WTC11 (cell line): ENCODE data around the gene PRPF40A. TPM values are rescaled to one million over a fixed set of nuclear protein-coding genes. Genes with fewer than 3 reads are reported as not detected.

Source experiments
- ATAC-seq: fragments of 200-7000 bp; cut with Tn5 transposase; 2 replicates; pipeline ENCODE4 v1.10.0; 2021; ENCODE audit warnings: mild to moderate bottlenecking, moderate library complexity
- CTCF ChIA-PET: fragments of 300-600 bp; sonication (Branson Sonifier 250); formaldehyde crosslinking; loops from one replicate; lab custom pipeline; 2021; ENCODE audit warnings: antibody characterized with exemption; lab: Charles Lee
- POLR2A ChIA-PET: fragments of 350-600 bp; sonication (Branson Sonifier 250); formaldehyde crosslinking; loops from one replicate; lab custom pipeline; 2021; ENCODE audit warnings: antibody characterized with exemption; lab: Charles Lee
- DNase-seq: peaks from one replicate; pipeline ENCODE4 v3.0.0; 2021; ENCODE audit warnings: low spot score
- H3K27ac Mint-ChIP-seq: 2 replicates; pipeline ENCODE4 v1.8.0; 2021; ENCODE audit warnings: mixed read lengths
- H3K27me3 Mint-ChIP-seq: 2 replicates; pipeline ENCODE4 v1.8.0; 2021; ENCODE audit warnings: low read depth, mild to moderate bottlenecking, moderate library complexity, mixed read lengths
- H3K36me3 Mint-ChIP-seq: 2 replicates; pipeline ENCODE4 v1.8.0; 2021; ENCODE audit warnings: mixed read lengths
- H3K4me1 Mint-ChIP-seq: 2 replicates; pipeline ENCODE4 v1.8.0; 2022; ENCODE audit warnings: mixed read lengths
- H3K4me3 Mint-ChIP-seq: 2 replicates; pipeline ENCODE4 v1.8.0; 2021; ENCODE audit warnings: mild to moderate bottlenecking, moderate library complexity, mixed read lengths
- H3K9me3 Mint-ChIP-seq: 2 replicates; pipeline ENCODE4 v1.8.0; 2021; ENCODE audit warnings: mixed read lengths
- FOXJ3 ChIP-seq: sonication (generic); formaldehyde crosslinking; IDR thresholded peaks from 2 replicates; pipeline ENCODE4 v1.9.0; 2021; ENCODE audit warnings: missing genetic modification reagents, mild to moderate bottlenecking, borderline replicate concordance
- GRHL2 ChIP-seq: fragments of 250-450 bp; sonication (Bioruptor Pico); IDR thresholded peaks from 2 replicates; pipeline ENCODE4 v1.8.0; 2022; ENCODE audit warnings: mild to moderate bottlenecking, moderate library complexity; ENCODE audit not compliant: insufficient replicate concordance, severe bottlenecking
- GTF2I ChIP-seq: fragments of 250-450 bp; sonication (Bioruptor Pico); conservative IDR thresholded peaks from 2 replicates; pipeline ENCODE4 v1.4.0; 2021; ENCODE audit warnings: mild to moderate bottlenecking
- IRF2 ChIP-seq: sonication (generic); formaldehyde crosslinking; IDR thresholded peaks from 2 replicates; pipeline ENCODE4 v1.8.0; 2022; ENCODE audit warnings: low read depth, missing genetic modification reagents, borderline replicate concordance
- JAZF1 ChIP-seq: fragments of 250-450 bp; sonication (Bioruptor Pico); IDR thresholded peaks from 2 replicates; pipeline ENCODE4 v1.9.0; 2021; ENCODE audit warnings: moderate library complexity, mild to moderate bottlenecking, inconsistent platforms
- JUN ChIP-seq: sonication (generic); formaldehyde crosslinking; IDR thresholded peaks from 2 replicates; pipeline ENCODE4 v1.8.0; 2023; ENCODE audit warnings: mild to moderate bottlenecking, missing genetic modification reagents
- KAT7 ChIP-seq: sonication (generic); formaldehyde crosslinking; IDR thresholded peaks from 2 replicates; pipeline ENCODE4 v1.8.1; 2023; ENCODE audit warnings: missing genetic modification reagents, mild to moderate bottlenecking, borderline replicate concordance
- NR3C1 ChIP-seq: sonication (generic); formaldehyde crosslinking; conservative IDR thresholded peaks from 2 replicates; pipeline ENCODE4 v1.8.1; 2023; ENCODE audit warnings: low read depth, mild to moderate bottlenecking, missing genetic modification reagents
- RELA ChIP-seq: sonication (generic); formaldehyde crosslinking; IDR thresholded peaks from 2 replicates; pipeline ENCODE4 v1.8.1; 2022; ENCODE audit warnings: missing genetic modification reagents, mild to moderate bottlenecking, borderline replicate concordance
- RORB ChIP-seq: fragments of 250-450 bp; sonication (Bioruptor Pico); IDR thresholded peaks from 2 replicates; pipeline ENCODE4 v1.9.0; 2021; ENCODE audit warnings: mild to moderate bottlenecking
- SMAD4 ChIP-seq: sonication (generic); formaldehyde crosslinking; IDR thresholded peaks from 2 replicates; pipeline ENCODE4 v1.8.0; 2022; ENCODE audit warnings: mild to moderate bottlenecking, missing genetic modification reagents
- SOX15 ChIP-seq: fragments of 250-450 bp; sonication (Bioruptor Pico); IDR thresholded peaks from 2 replicates; pipeline ENCODE4 v1.9.0; 2021; ENCODE audit warnings: mild to moderate bottlenecking
- SP1 ChIP-seq: sonication (generic); formaldehyde crosslinking; conservative IDR thresholded peaks from 2 replicates; pipeline ENCODE4 v1.8.1; 2022; ENCODE audit warnings: missing genetic modification reagents
- ZNF121 ChIP-seq: sonication (generic); formaldehyde crosslinking; IDR thresholded peaks from 2 replicates; pipeline ENCODE4 v1.8.0; 2023; ENCODE audit warnings: missing genetic modification reagents
- ZNF396 ChIP-seq: fragments of 250-450 bp; sonication (Bioruptor Pico); IDR thresholded peaks from 2 replicates; pipeline ENCODE4 v1.8.0; 2021; ENCODE audit warnings: mild to moderate bottlenecking, moderate library complexity, borderline replicate concordance
- ZNF416 ChIP-seq: fragments of 250-450 bp; sonication (Bioruptor Pico); IDR thresholded peaks from 2 replicates; pipeline ENCODE4 v1.9.0; 2021; ENCODE audit warnings: mild to moderate bottlenecking, inconsistent platforms
- ZNF671 ChIP-seq: fragments of 250-450 bp; sonication (Bioruptor Pico); IDR thresholded peaks from 2 replicates; pipeline ENCODE4 v1.8.0; 2021; ENCODE audit warnings: mild to moderate bottlenecking
- total RNA-seq: library from RNA; stranded (reverse); gene quantifications from 3 replicates; pipeline ENCODE4 v1.2.3, GENCODE V29; 2021
- TF ChIP-seq, protein P1 (sequence below): sonication (generic); formaldehyde crosslinking; conservative IDR thresholded peaks from 2 replicates; pipeline ENCODE4 v1.8.1; 2022; ENCODE audit warnings: mild to moderate bottlenecking, missing genetic modification reagents
- TF ChIP-seq, protein P2 (sequence below): sonication (generic); formaldehyde crosslinking; IDR thresholded peaks from 2 replicates; pipeline ENCODE4 v1.8.0; 2023; ENCODE audit warnings: missing genetic modification reagents
- TF ChIP-seq, protein P3 (sequence below): sonication (generic); formaldehyde crosslinking; IDR thresholded peaks from 2 replicates; pipeline ENCODE4 v1.8.0; 2022; ENCODE audit warnings: mild to moderate bottlenecking, missing genetic modification reagents
- TF ChIP-seq, protein P4 (sequence below): sonication (generic); formaldehyde crosslinking; IDR thresholded peaks from 2 replicates; pipeline ENCODE4 v1.8.0; 2022; ENCODE audit warnings: mild to moderate bottlenecking, missing genetic modification reagents
- TF ChIP-seq, protein P5 (sequence below): sonication (generic); formaldehyde crosslinking; conservative IDR thresholded peaks from 2 replicates; pipeline ENCODE4 v1.8.1; 2023; ENCODE audit warnings: mild to moderate bottlenecking, low read depth, missing genetic modification reagents, moderate library complexity
- TF ChIP-seq, protein P6 (sequence below): sonication (generic); formaldehyde crosslinking; IDR thresholded peaks from 2 replicates; pipeline ENCODE4 v1.8.0; 2022; ENCODE audit warnings: mild to moderate bottlenecking, missing genetic modification reagents
- TF ChIP-seq, protein P7 (sequence below): fragments of 250-450 bp; sonication (Bioruptor Pico); conservative IDR thresholded peaks from 2 replicates; pipeline ENCODE4 v1.9.0; 2021; ENCODE audit warnings: mild to moderate bottlenecking
- TF ChIP-seq, protein P8 (sequence below): fragments of 250-450 bp; sonication (Bioruptor Pico); IDR thresholded peaks from 2 replicates; pipeline ENCODE4 v1.9.0; 2021; ENCODE audit warnings: moderate library complexity, mild to moderate bottlenecking, inconsistent platforms, borderline replicate concordance

Gene PRPF40A
- total RNA-seq, 1 experiment from 2014 or later, result 189 TPM

DNA sequence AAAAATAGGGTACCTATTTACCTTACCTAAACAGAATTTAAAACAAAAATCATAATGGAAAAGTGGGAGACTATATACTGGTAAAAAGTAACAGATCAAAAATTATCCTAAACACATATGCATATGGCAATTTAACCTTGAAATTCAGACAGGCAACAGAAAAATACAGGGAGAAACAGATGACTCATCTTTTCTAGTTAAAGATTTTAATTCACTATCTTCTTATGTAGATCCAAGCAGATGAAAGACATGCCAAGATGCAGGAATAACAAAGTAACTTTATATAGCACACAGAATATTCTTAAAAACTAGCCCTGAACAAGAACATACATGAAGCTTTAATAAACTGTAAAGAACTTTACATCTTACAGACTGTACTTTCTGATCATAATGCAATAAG, 30.9 kb downstream of the PRPF40A start (continued):
- no peak for TF ChIP-seq SP1
- TF ChIP-seq NR3C1, result no peak
- no peak for TF ChIP-seq RELA (CRISPR knock-in tag)
- TF ChIP-seq, protein P1, sequence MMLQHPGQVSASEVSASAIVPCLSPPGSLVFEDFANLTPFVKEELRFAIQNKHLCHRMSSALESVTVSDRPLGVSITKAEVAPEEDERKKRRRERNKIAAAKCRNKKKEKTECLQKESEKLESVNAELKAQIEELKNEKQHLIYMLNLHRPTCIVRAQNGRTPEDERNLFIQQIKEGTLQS, result no peak
- TF ChIP-seq, protein P2, sequence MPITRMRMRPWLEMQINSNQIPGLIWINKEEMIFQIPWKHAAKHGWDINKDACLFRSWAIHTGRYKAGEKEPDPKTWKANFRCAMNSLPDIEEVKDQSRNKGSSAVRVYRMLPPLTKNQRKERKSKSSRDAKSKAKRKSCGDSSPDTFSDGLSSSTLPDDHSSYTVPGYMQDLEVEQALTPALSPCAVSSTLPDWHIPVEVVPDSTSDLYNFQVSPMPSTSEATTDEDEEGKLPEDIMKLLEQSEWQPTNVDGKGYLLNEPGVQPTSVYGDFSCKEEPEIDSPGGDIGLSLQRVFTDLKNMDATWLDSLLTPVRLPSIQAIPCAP (CRISPR knock-in tag), result no peak
- TF ChIP-seq KAT7 (CRISPR knock-in tag), result no peak
- TF ChIP-seq, all 79 proteins: peak for 0

DNA sequence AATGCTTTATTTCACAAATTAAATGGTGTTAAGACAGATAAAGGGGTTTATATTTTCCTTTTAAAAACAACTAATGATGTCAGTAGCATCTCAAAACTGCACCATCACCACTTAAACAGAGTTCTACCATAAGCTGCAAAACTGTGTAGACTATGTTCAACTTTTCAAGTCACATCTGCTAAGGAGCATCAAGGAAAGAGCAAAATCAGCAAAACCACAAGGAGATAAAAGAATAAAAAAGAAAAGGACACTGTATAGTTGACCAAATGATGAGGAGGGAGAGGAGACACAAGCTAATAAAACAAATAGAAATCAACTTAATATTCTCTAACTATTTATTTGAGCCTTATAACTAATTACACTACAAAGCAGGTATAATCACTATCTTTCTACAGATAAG, 33.9 kb downstream of the PRPF40A start:
- ATAC-seq, result no peak
- ChIA-PET POLR2A (no interaction called here), CTCF (interaction anchor here (0.6 kb wide), 1 partner anchor 34 kb away, joined by 6 read pairs; the partner anchor contains the start of gene PRPF40A)
- Mint-ChIP-seq H3K4me3 (no peak overlapping the region), H3K4me1 (no peaks in the 10 kb centered on the region), H3K36me3 (peaks cover 83% of the 10 kb centered on the region), H3K9me3 (peaks cover 25% of the 10 kb centered on the region), H3K27me3 (no peaks in the 10 kb centered on the region)
- no peak for DNase-seq
- TF ChIP-seq IRF2 (CRISPR knock-in tag) (no peak), RORB (no peak), FOXJ3 (CRISPR knock-in tag) (no peak), GTF2I (no peak), SMAD4 (CRISPR knock-in tag) (no peak), ZNF121 (CRISPR knock-in tag) (no peak), JUN (CRISPR knock-in tag) (no peak), GRHL2 (no peak), SOX15 (CRISPR knock-in tag) (no peak), ZNF416 (CRISPR knock-in tag) (no peak), ZNF396 (CRISPR knock-in tag) (no peak), ZNF671 (no peak), JAZF1 (no peak)
- TF ChIP-seq, protein P3, sequence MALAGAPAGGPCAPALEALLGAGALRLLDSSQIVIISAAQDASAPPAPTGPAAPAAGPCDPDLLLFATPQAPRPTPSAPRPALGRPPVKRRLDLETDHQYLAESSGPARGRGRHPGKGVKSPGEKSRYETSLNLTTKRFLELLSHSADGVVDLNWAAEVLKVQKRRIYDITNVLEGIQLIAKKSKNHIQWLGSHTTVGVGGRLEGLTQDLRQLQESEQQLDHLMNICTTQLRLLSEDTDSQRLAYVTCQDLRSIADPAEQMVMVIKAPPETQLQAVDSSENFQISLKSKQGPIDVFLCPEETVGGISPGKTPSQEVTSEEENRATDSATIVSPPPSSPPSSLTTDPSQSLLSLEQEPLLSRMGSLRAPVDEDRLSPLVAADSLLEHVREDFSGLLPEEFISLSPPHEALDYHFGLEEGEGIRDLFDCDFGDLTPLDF, result no peak
- TF ChIP-seq, protein P2 (CRISPR knock-in tag), result no peak
- TF ChIP-seq, protein P4, sequence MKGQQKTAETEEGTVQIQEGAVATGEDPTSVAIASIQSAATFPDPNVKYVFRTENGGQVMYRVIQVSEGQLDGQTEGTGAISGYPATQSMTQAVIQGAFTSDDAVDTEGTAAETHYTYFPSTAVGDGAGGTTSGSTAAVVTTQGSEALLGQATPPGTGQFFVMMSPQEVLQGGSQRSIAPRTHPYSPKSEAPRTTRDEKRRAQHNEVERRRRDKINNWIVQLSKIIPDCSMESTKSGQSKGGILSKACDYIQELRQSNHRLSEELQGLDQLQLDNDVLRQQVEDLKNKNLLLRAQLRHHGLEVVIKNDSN (CRISPR knock-in tag), result no peak
- TF ChIP-seq, protein P5, sequence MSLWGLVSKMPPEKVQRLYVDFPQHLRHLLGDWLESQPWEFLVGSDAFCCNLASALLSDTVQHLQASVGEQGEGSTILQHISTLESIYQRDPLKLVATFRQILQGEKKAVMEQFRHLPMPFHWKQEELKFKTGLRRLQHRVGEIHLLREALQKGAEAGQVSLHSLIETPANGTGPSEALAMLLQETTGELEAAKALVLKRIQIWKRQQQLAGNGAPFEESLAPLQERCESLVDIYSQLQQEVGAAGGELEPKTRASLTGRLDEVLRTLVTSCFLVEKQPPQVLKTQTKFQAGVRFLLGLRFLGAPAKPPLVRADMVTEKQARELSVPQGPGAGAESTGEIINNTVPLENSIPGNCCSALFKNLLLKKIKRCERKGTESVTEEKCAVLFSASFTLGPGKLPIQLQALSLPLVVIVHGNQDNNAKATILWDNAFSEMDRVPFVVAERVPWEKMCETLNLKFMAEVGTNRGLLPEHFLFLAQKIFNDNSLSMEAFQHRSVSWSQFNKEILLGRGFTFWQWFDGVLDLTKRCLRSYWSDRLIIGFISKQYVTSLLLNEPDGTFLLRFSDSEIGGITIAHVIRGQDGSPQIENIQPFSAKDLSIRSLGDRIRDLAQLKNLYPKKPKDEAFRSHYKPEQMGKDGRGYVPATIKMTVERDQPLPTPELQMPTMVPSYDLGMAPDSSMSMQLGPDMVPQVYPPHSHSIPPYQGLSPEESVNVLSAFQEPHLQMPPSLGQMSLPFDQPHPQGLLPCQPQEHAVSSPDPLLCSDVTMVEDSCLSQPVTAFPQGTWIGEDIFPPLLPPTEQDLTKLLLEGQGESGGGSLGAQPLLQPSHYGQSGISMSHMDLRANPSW (CRISPR knock-in tag), result no peak
- TF ChIP-seq, protein P6, sequence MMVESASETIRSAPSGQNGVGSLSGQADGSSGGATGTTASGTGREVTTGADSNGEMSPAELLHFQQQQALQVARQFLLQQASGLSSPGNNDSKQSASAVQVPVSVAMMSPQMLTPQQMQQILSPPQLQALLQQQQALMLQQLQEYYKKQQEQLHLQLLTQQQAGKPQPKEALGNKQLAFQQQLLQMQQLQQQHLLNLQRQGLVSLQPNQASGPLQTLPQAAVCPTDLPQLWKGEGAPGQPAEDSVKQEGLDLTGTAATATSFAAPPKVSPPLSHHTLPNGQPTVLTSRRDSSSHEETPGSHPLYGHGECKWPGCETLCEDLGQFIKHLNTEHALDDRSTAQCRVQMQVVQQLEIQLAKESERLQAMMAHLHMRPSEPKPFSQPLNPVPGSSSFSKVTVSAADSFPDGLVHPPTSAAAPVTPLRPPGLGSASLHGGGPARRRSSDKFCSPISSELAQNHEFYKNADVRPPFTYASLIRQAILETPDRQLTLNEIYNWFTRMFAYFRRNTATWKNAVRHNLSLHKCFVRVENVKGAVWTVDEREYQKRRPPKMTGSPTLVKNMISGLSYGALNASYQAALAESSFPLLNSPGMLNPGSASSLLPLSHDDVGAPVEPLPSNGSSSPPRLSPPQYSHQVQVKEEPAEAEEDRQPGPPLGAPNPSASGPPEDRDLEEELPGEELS (CRISPR knock-in tag), result no peak
- TF ChIP-seq, protein P7, sequence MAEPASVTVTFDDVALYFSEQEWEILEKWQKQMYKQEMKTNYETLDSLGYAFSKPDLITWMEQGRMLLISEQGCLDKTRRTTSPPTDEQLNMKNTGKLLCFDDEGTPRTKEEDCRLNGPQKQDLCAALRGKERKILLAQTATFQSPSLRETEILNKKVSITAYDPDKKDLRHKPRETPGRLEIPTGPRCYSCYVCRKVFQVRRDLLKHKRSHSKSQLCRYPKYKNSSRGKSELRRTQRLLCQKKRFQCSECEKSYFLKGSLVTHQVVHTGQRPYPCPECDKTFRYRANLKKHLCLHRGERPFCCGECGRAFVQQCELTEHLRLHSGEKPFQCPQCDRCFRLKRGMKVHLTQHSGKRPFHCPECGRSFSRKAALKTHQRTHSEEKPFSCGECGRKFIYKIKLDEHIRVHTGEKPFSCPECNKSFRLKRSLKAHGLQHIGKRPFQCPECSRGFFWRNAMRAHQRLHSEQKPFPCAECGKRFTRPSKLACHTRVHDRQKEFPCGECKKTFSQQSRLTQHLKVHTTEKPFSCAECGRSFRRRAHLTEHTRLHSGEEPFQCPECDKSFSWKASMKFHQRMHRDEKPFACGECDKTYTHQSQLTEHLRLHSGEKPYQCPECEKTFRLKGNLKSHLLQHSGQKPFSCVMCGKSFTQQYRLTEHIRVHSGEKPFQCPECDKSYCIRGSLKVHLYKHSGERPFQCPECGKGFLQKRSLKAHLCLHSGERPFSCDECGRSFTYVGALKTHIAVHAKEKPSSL (CRISPR knock-in tag), result no peak
- TF ChIP-seq, protein P8, sequence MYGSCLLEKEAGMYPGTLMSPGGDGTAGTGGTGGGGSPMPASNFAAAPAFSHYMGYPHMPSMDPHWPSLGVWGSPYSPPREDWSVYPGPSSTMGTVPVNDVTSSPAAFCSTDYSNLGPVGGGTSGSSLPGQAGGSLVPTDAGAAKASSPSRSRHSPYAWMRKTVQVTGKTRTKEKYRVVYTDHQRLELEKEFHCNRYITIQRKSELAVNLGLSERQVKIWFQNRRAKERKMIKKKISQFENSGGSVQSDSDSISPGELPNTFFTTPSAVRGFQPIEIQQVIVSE, result no peak
- TF ChIP-seq, all 79 proteins: peak for 0
- no peak overlapping the region for H3K27ac Mint-ChIP-seq
